OCI-LY3 (cell line): ENCODE data around the gene FSIP2.

Source experiments
- EZH2phosphoT487 ChIP-seq: fragments of 200-600 bp; shearing (Covaris generic); IDR thresholded peaks from 2 replicates; pipeline ENCODE4 v1.6.1; 2018; ENCODE audit warnings: antibody characterized with exemption, mixed run types, low read depth
- TF ChIP-seq, protein P1 (sequence below): fragments of 200-600, 300-600 bp; sonication (generic); IDR thresholded peaks from 2 replicates; pipeline ENCODE4 v1.5.1; 2014; ENCODE audit warnings: antibody characterized with exemption, low read length, low read depth

DNA sequence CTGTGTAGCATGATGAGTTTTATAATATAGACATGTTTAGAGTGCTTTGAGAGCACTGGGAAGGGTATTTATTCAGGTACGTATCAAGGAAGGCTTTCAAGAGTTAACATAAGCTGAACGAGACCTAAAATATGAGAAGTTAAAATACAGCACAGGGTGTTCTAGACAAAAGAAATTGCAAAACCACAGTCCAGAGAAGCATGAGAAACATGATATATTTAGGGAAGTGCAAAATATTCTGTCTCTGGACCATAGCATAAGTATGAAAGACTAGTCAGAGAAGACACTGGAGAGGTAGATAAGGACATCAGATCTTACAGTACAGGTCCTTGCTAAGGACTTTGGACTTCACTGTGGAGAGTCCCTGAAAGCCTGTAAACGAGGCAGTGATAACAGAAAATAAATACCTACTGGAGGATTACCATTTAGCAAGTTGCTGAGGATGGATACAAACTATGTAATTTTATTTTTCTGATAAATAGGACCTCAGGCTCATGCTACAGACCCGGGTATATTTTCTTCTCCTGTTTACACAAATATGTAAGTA is 43.7 kb downstream of the FSIP2 start:
- TF ChIP-seq, protein P1, sequence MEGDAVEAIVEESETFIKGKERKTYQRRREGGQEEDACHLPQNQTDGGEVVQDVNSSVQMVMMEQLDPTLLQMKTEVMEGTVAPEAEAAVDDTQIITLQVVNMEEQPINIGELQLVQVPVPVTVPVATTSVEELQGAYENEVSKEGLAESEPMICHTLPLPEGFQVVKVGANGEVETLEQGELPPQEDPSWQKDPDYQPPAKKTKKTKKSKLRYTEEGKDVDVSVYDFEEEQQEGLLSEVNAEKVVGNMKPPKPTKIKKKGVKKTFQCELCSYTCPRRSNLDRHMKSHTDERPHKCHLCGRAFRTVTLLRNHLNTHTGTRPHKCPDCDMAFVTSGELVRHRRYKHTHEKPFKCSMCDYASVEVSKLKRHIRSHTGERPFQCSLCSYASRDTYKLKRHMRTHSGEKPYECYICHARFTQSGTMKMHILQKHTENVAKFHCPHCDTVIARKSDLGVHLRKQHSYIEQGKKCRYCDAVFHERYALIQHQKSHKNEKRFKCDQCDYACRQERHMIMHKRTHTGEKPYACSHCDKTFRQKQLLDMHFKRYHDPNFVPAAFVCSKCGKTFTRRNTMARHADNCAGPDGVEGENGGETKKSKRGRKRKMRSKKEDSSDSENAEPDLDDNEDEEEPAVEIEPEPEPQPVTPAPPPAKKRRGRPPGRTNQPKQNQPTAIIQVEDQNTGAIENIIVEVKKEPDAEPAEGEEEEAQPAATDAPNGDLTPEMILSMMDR = no peak
- no peak for TF ChIP-seq EZH2phosphoT487
